RWPE2 (cell line): Measurements from ENCODE around the gene ACSF3.
"Not testable (repeated sequence)": the region's sequence is repeated elsewhere in the genome, so short reads cannot be mapped to it uniquely, and the experiment has no call there.

ENCODE experiments used
- ATAC-seq: fragments of 200-7000 bp; cut with Tn5 transposase; 3 replicates; pipeline ENCODE4 v1.9.1; 2021; ENCODE audit warnings: low read depth
- DNase-seq: peaks from one replicate; pipeline ENCODE4 v3.0.0-alpha.2; 2020; ENCODE audit warnings: low spot score
- H3K27ac ChIP-seq: fragments of 450-650 bp; 2 replicates; pipeline ENCODE4 v1.5.1; 2017; ENCODE audit warnings: mild to moderate bottlenecking; ENCODE audit not compliant: poor library complexity, severe bottlenecking
- H3K27me3 ChIP-seq: fragments of 250-450 bp; sonication (Bioruptor Pico); 2 replicates; pipeline ENCODE4 v1.5.1; 2021; ENCODE audit warnings: mild to moderate bottlenecking, moderate library complexity; ENCODE audit not compliant: insufficient read depth, poor library complexity, severe bottlenecking
- H3K36me3 ChIP-seq: fragments of 250-450 bp; sonication (Bioruptor Pico); 2 replicates; pipeline ENCODE4 v1.5.1; 2020; ENCODE audit warnings: low read depth, mild to moderate bottlenecking, moderate library complexity
- H3K4me1 ChIP-seq: fragments of 250-450 bp; sonication (Bioruptor Pico); 2 replicates; pipeline ENCODE4 v1.5.1; 2021; ENCODE audit warnings: mild to moderate bottlenecking, moderate library complexity; ENCODE audit not compliant: insufficient read depth, poor library complexity, severe bottlenecking
- H3K4me3 ChIP-seq: fragments of 250-450 bp; sonication (Bioruptor Pico); 2 replicates; pipeline ENCODE4 v1.5.1; 2021; ENCODE audit warnings: mild to moderate bottlenecking, moderate library complexity; ENCODE audit not compliant: severe bottlenecking
- H3K9me3 ChIP-seq: fragments of 250-450 bp; sonication (Bioruptor Pico); 2 replicates; pipeline ENCODE4 v1.5.1; 2021; ENCODE audit warnings: mild to moderate bottlenecking, moderate library complexity; ENCODE audit not compliant: severe bottlenecking
- CTCF ChIP-seq: fragments of 450-650 bp; IDR thresholded peaks from one replicate; pipeline ENCODE4 v1.5.1; 2017; ENCODE audit warnings: mild to moderate bottlenecking, moderate library complexity; ENCODE audit not compliant: poor library complexity, severe bottlenecking

ACSF3 gene

GRCh38 chr16:89187032-89187769 lies 93.5 kb downstream of the ACSF3 start:
- H3K36me3 ChIP-seq, result no peaks in the 10 kb centered on the region
- H3K4me1 ChIP-seq, result no peaks in the 10 kb centered on the region
- H3K4me3 ChIP-seq, result no peak overlapping the region
- DNase-seq, result peak; percentile 63
- no peak for TF ChIP-seq CTCF
- no peaks in the 10 kb centered on the region for H3K9me3 ChIP-seq
- no peaks in the 10 kb centered on the region for H3K27me3 ChIP-seq
- H3K27ac ChIP-seq, result no peak overlapping the region
- peak; percentile 13 for ATAC-seq

- Histone ChIP-seq H3K9me3 (no peaks in the 10 kb centered on the region), H3K27ac (no peak overlapping the region), H3K4me3 (no peak overlapping the region), H3K27me3 (no peaks in the 10 kb centered on the region), H3K4me1 (no peaks in the 10 kb centered on the region), H3K36me3 (no peaks in the 10 kb centered on the region)
- no peak for TF ChIP-seq CTCF
- DNase-seq (no peak), ATAC-seq (peak; percentile 19)
These were observed 94.2 kb downstream of the ACSF3 start for GRCh38 chr16:89187770-89188392.

- not testable (repeated sequence) for H3K27ac ChIP-seq, H3K9me3 ChIP-seq, DNase-seq, H3K27me3 ChIP-seq, H3K4me1 ChIP-seq, H3K36me3 ChIP-seq, ATAC-seq, H3K4me3 ChIP-seq
These were observed 95.1 kb downstream of the ACSF3 start for GRCh38 chr16:89188471-89189357.

- H3K27ac ChIP-seq, result no peak overlapping the region
- H3K4me3 ChIP-seq, result no peak overlapping the region
These were observed 95.8 kb downstream of the ACSF3 start for GRCh38 chr16:89189358-89190025.

More at GRCh38 chr16:89189358-89190025, 95.8 kb downstream of the ACSF3 start:
- ATAC-seq (no peak), DNase-seq (no peak)
- H3K27me3 ChIP-seq, result no peaks in the 10 kb centered on the region
- no peak for TF ChIP-seq CTCF
- no peaks in the 10 kb centered on the region for H3K36me3 ChIP-seq
- no peaks in the 10 kb centered on the region for H3K9me3 ChIP-seq
- no peaks in the 10 kb centered on the region for H3K4me1 ChIP-seq
